Measurements from ENCODE around the gene CPNE7.

DNA sequence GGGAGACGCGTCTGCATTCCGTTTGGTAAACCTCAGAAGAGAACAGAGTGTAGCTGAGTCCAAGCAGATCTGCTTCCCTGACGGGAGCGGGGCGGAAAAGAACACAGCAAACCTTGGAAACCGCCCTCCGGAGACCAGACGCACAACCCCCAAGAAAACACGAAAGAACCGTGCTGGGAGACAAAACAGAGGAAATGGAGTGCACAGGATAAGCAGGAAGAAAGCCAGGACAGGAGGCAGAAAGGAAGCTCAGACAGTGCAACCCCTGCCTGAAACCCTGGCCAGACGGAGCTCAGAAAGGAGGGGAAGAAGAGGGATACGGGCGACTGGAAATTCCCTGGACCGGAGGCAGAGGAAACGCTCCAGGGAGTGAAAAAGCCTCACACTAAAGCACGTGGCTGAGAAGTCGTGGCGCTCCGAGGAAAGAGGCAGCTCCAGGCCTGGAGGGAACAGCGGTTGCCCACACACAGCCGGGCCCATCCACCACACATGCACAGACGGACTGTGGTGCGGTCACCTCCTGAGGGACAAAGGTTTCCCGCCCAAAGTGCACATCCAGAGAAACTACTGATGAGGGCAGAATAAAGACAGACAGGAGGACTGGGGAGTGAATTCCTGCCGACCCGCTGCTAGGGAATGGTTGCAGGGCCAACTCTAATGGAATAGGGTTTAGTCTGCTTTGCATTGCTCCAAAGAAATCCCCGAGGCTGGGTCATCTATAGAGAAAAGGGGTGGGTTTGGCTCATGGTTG is 48.1 kb downstream of the CPNE7 start:
- TF ChIP-seq, protein P1, sequence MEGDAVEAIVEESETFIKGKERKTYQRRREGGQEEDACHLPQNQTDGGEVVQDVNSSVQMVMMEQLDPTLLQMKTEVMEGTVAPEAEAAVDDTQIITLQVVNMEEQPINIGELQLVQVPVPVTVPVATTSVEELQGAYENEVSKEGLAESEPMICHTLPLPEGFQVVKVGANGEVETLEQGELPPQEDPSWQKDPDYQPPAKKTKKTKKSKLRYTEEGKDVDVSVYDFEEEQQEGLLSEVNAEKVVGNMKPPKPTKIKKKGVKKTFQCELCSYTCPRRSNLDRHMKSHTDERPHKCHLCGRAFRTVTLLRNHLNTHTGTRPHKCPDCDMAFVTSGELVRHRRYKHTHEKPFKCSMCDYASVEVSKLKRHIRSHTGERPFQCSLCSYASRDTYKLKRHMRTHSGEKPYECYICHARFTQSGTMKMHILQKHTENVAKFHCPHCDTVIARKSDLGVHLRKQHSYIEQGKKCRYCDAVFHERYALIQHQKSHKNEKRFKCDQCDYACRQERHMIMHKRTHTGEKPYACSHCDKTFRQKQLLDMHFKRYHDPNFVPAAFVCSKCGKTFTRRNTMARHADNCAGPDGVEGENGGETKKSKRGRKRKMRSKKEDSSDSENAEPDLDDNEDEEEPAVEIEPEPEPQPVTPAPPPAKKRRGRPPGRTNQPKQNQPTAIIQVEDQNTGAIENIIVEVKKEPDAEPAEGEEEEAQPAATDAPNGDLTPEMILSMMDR (IDR thresholded peaks at IDR 0.05), result no peak
- TF ChIP-seq EZH2 (IDR thresholded peaks at IDR 0.05), result no peak
